ENCODE results near the gene KRTAP24-1. TPM values are rescaled to one million over a fixed set of nuclear protein-coding genes. Genes with fewer than 3 reads are reported as not detected.

KRTAP24-1 gene
- total and polyA plus RNA-seq, 4 donors: not detected

DNA sequence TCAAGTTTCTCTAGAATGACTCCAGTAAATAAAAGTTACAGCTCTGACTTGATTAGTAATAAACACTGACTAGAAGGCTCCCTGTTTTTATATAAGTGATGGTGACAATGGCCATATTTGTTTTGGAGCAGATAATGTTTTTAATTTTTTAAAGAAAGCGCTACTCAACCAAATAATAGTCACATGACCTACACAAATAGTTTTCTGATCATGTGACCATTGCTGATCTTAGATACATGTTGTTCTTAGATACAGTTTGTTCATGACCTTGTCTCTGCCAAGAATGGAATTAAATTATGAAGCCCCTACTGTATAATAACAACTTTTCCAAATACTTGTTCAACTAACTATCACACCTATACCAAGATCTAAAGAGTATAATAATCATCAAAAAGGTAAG, 44.6 kb downstream of the KRTAP24-1 start:
- H3K9ac ChIP-seq (ENCODE audit: insufficient read depth in 1 of 2, low read length in 2 of 2): no peak overlapping the region
- no peak for DNase-seq
- ATAC-seq (ENCODE audit: insufficient read depth, low FRiP score): no peak
- H3K9me3 ChIP-seq (ENCODE audit: control insufficient read depth in 4 of 4, insufficient read depth in 3 of 4, low read length in 3 of 4): no peaks in the 10 kb centered on the region
- H3K27ac ChIP-seq (ENCODE audit: low read depth in 1 of 2, low read length in 1 of 2): no peak overlapping the region
- no peak for TF ChIP-seq CTCF (IDR thresholded peaks at IDR 0.05; ENCODE audit: control extremely low read depth, extremely low read depth)
- no peak overlapping the region for H3K4me3 ChIP-seq
- H3K36me3 ChIP-seq (ENCODE audit: control insufficient read depth in 4 of 4, insufficient read depth in 4 of 4, low read length in 4 of 4): no peaks in the 10 kb centered on the region
- 92 to 94% methylated on average over 1 of the region's 1 CpG for WGBS, 2 donors
- H3K27me3 ChIP-seq (ENCODE audit: control insufficient read depth in 3 of 3, insufficient read depth in 3 of 3, low read length in 2 of 3): no peaks in the 10 kb centered on the region
- H3K4me1 ChIP-seq (ENCODE audit: control insufficient read depth in 5 of 5, insufficient read depth in 5 of 5, low read length in 5 of 5): no peaks in the 10 kb centered on the region

- H3K4me3 ChIP-seq: no peak overlapping the region
- no peak overlapping the region for H3K9ac ChIP-seq (ENCODE audit: insufficient read depth in 1 of 2, low read length in 2 of 2)
- H3K27me3 ChIP-seq (ENCODE audit: control insufficient read depth in 3 of 3, insufficient read depth in 3 of 3, low read length in 2 of 3): no peaks in the 10 kb centered on the region
- DNase-seq (no peak), ATAC-seq (ENCODE audit: insufficient read depth, low FRiP score) (no peak)
- no peak overlapping the region for H3K27ac ChIP-seq (ENCODE audit: low read depth in 1 of 2, low read length in 1 of 2)
- no peaks in the 10 kb centered on the region for H3K9me3 ChIP-seq (ENCODE audit: control insufficient read depth in 4 of 4, insufficient read depth in 3 of 4, low read length in 3 of 4)
- TF ChIP-seq CTCF (IDR thresholded peaks at IDR 0.05; ENCODE audit: control extremely low read depth, extremely low read depth): no peak
- WGBS, 2 donors: 64 to 66% methylated on average over 2 of the region's 2 CpGs
- H3K36me3 ChIP-seq (ENCODE audit: control insufficient read depth in 4 of 4, insufficient read depth in 4 of 4, low read length in 4 of 4): no peaks in the 10 kb centered on the region
- H3K4me1 ChIP-seq (ENCODE audit: control insufficient read depth in 5 of 5, insufficient read depth in 5 of 5, low read length in 5 of 5): no peaks in the 10 kb centered on the region
Observed at GRCh38 chr21:30234643-30235042, 48.1 kb downstream of the KRTAP24-1 start.

DNA sequence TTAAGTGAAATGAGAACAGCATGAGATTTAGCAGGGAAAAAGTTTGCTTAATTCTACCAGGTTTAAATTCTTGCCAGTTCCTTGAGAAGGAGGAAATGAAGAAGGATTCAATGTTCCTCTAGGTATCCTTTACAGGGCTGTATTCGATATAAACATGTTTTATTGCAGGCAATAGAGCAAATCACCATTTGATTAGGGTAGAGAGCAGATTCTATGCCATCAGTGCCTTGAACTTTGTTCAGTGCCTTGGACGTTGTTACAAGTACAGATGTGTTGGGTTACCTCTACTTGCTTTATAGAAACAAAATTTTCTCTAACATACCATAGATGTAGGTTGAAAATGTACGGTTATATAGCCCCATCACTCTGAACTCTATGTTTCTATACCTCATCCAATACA, 48.7 kb downstream of the KRTAP24-1 start:
- Histone ChIP-seq H3K27me3 (ENCODE audit: control insufficient read depth in 3 of 3, insufficient read depth in 3 of 3, low read length in 2 of 3) (no peaks in the 10 kb centered on the region), H3K4me1 (ENCODE audit: control insufficient read depth in 5 of 5, insufficient read depth in 5 of 5, low read length in 5 of 5) (no peaks in the 10 kb centered on the region), H3K36me3 (ENCODE audit: control insufficient read depth in 4 of 4, insufficient read depth in 4 of 4, low read length in 4 of 4) (no peaks in the 10 kb centered on the region), H3K9me3 (ENCODE audit: control insufficient read depth in 4 of 4, insufficient read depth in 3 of 4, low read length in 3 of 4) (no peaks in the 10 kb centered on the region), H3K4me3 (no peak overlapping the region), H3K9ac (ENCODE audit: insufficient read depth in 1 of 2, low read length in 2 of 2) (no peak overlapping the region), H3K27ac (ENCODE audit: low read depth in 1 of 2, low read length in 1 of 2) (no peak overlapping the region)
- DNase-seq (no peak), ATAC-seq (ENCODE audit: insufficient read depth, low FRiP score) (no peak)
- TF ChIP-seq CTCF (IDR thresholded peaks at IDR 0.05; ENCODE audit: control extremely low read depth, extremely low read depth): no peak
- 72 to 82% methylated on average over 3 of the region's 3 CpGs for WGBS, 2 donors

Measured in lung (tissue), 12 donors.